ENCODE data around the gene TUBB1.
"Not testable (repeated sequence)": the region's sequence is repeated elsewhere in the genome, so short reads cannot be mapped to it uniquely, and the experiment has no call there.

The TUBB1 gene

GRCh38 chr20:59024111-59024530 lies 4.9 kb downstream of the TUBB1 start:
- DNase-seq, result no peak

- DNase-seq, result no peak
Measured at GRCh38 chr20:59025086-59025485, 5.9 kb downstream of the TUBB1 start.

- no peak for DNase-seq
Measured at GRCh38 chr20:59025511-59025910, 6.3 kb downstream of the TUBB1 start.

- no peak for DNase-seq
Measured at GRCh38 chr20:59026904-59027740, 7.9 kb downstream of the TUBB1 start.

- no peak for DNase-seq
Measured at GRCh38 chr20:59027741-59028320, 8.6 kb downstream of the TUBB1 start.

GRCh38 chr20:59028812-59029211 lies 9.6 kb downstream of the TUBB1 start:
- no peak for DNase-seq

- DNase-seq, result no peak
Measured at GRCh38 chr20:59030911-59031563, 11.8 kb downstream of the TUBB1 start.

- DNase-seq, result no peak
Measured at GRCh38 chr20:59031564-59032022, 12.4 kb downstream of the TUBB1 start.

- DNase-seq, result peak; percentile 93 to 99
Measured at GRCh38 chr20:59032023-59032712, 12.9 kb downstream of the TUBB1 start, which contains the start of gene ATP5F1E. Gene ATP5F1E (minus strand): TSS chr20:59032335. CDS start chr20:59032251, 84 bp downstream.

GRCh38 chr20:59032713-59033059 lies 13.5 kb downstream of the TUBB1 start:
- peak; percentile 72 to 73 for DNase-seq

- DNase-seq, result no peak
Measured at GRCh38 chr20:59033093-59033492, 13.9 kb downstream of the TUBB1 start.

- DNase-seq, result no peak
Measured at GRCh38 chr20:59033616-59034165, 14.5 kb downstream of the TUBB1 start.

GRCh38 chr20:59035381-59035780 lies 16.2 kb downstream of the TUBB1 start:
- DNase-seq, result no peak

- no peak for DNase-seq
Measured at GRCh38 chr20:59037386-59037785, 18.2 kb downstream of the TUBB1 start.

- DNase-seq, result no peak
Measured at GRCh38 chr20:59039233-59039632, 20.0 kb downstream of the TUBB1 start.

- DNase-seq, result no peak
Measured at GRCh38 chr20:59040667-59041066, 21.4 kb downstream of the TUBB1 start.

- not testable (repeated sequence) for DNase-seq
Measured at GRCh38 chr20:59041487-59041886, 22.3 kb downstream of the TUBB1 start.

GRCh38 chr20:59042151-59042795 lies 23.0 kb downstream of the TUBB1 start, which contains the start of gene PRELID3B:
Gene PRELID3B (minus strand): TSS chr20:59042786. CDS start chr20:59042730, 56 bp downstream.
- peak; percentile 11 to 57 for DNase-seq

GRCh38 chr20:59042796-59043631 lies 23.8 kb downstream of the TUBB1 start:
- peak; percentile 78 to 82 for DNase-seq

GRCh38 chr20:59043698-59044097 lies 24.5 kb downstream of the TUBB1 start:
- DNase-seq, result no peak

- no peak for DNase-seq
Measured at GRCh38 chr20:59044295-59044694, 25.1 kb downstream of the TUBB1 start.

All from Kasumi-1 (cell line).